ENCODE data around the gene EFCAB8. TPM values are rescaled to one million over a fixed set of nuclear protein-coding genes. Genes with fewer than 3 reads are reported as not detected.

Gene EFCAB8
- total RNA-seq, 1 experiment from 2014 or later, result 0.09 TPM

DNA sequence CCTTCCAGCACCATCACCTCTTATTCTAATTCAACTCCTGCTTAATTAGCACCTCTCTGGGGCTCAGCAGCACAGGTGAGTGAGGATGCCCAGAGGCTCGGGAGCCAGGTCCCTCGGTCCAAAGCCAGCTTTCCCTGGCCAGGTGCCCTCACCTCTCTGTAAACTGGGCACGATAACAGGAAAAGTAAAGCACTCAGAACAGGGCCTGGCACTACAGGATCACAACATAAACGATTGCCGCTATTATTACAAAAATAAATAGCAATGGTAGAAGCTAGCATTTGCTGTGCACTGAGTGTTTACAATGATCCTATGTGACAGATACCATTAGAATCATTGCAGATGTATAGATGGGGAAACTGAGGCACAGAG, 151.4 kb downstream of the EFCAB8 start:
- Histone ChIP-seq H3K27me3 (ENCODE audit: insufficient read depth, low read length) (no peaks in the 10 kb centered on the region), H2AFZ (ENCODE audit: low read length) (no peak overlapping the region), H3K18ac (ENCODE audit: insufficient read length, low read depth, low read length) (no peak overlapping the region), H3K23me2 (ENCODE audit: insufficient read length, low read depth, low read length, poor library complexity, severe bottlenecking) (no peaks in the 10 kb centered on the region), H2BK5ac (ENCODE audit: insufficient read length, low read length) (no peak overlapping the region), H2BK15ac (ENCODE audit: low read depth, low read length) (no peak overlapping the region), H2BK20ac (ENCODE audit: low read depth, low read length, poor library complexity, severe bottlenecking) (no peak overlapping the region), H3K4ac (ENCODE audit: low read depth, low read length) (no peak overlapping the region), H3K4me1 (ENCODE audit: insufficient read depth, low read length) (no peaks in the 10 kb centered on the region), H3K79me2 (ENCODE audit: insufficient read depth, low read length) (no peaks in the 10 kb centered on the region), H2BK120ac (ENCODE audit: low read depth, low read length, poor library complexity, severe bottlenecking) (no peak overlapping the region), H3K4me2 (ENCODE audit: insufficient read depth, insufficient read length, low read length) (no peak overlapping the region), H4K8ac (replicated peaks; ENCODE audit: insufficient read length, low read depth, low read length) (no peak overlapping the region), H3K27ac (ENCODE audit: insufficient read length, low read depth, low read length) (no peak overlapping the region), H4K91ac (ENCODE audit: insufficient read length, low read depth, low read length) (no peak overlapping the region), H4K20me1 (ENCODE audit: control insufficient read depth, insufficient read depth, insufficient read length) (no peaks in the 10 kb centered on the region), H3K14ac (ENCODE audit: insufficient read depth, low read length) (no peak overlapping the region; the same call in 1 of the 2 replicates), H4K5ac (ENCODE audit: insufficient read length, low read depth, low read length) (no peak overlapping the region), H3K56ac (ENCODE audit: insufficient read length, low read depth, low read length) (no peak overlapping the region), H3K79me1 (ENCODE audit: insufficient read depth, low read depth, low read length, poor library complexity, severe bottlenecking) (no peaks in the 10 kb centered on the region), H3K9ac (ENCODE audit: extremely low read depth, insufficient read length, low read length) (no peak overlapping the region), H3K23ac (ENCODE audit: insufficient read length, low read depth, low read length) (no peak overlapping the region), H3T11ph (ENCODE audit: low read length) (no peak overlapping the region), H3K9me3 (ENCODE audit: control insufficient read depth, low read depth, low read length) (no peaks in the 10 kb centered on the region), H2AK5ac (ENCODE audit: insufficient read length, low read length) (no peak overlapping the region), H2BK12ac (ENCODE audit: insufficient read length, low read depth, low read length) (no peak overlapping the region)
- H3K36me3 Mint-ChIP-seq (ENCODE audit: insufficient read depth in 1 of 3, low read depth in 3 of 3), result peaks cover 0 to 3% (median 0%) of the 10 kb centered on the region in 3 experiments; a peak in 3 of 7 replicates
- H3K4me1 Mint-ChIP-seq, result peaks cover 13 to 16% of the 10 kb centered on the region in 2 experiments
- H3K4me3 Mint-ChIP-seq, result no peak overlapping the region
- no peak for DNase-seq
- peaks cover 3% of the 10 kb centered on the region for H3K27me3 Mint-ChIP-seq (ENCODE audit: low read depth)
- TF ChIP-seq, protein P1, sequence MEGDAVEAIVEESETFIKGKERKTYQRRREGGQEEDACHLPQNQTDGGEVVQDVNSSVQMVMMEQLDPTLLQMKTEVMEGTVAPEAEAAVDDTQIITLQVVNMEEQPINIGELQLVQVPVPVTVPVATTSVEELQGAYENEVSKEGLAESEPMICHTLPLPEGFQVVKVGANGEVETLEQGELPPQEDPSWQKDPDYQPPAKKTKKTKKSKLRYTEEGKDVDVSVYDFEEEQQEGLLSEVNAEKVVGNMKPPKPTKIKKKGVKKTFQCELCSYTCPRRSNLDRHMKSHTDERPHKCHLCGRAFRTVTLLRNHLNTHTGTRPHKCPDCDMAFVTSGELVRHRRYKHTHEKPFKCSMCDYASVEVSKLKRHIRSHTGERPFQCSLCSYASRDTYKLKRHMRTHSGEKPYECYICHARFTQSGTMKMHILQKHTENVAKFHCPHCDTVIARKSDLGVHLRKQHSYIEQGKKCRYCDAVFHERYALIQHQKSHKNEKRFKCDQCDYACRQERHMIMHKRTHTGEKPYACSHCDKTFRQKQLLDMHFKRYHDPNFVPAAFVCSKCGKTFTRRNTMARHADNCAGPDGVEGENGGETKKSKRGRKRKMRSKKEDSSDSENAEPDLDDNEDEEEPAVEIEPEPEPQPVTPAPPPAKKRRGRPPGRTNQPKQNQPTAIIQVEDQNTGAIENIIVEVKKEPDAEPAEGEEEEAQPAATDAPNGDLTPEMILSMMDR (conservative IDR thresholded peaks at IDR 0.05), result no peak
- no CpG with 5 or more reads among the region's 5 CpGs for WGBS (ENCODE audit: extremely low coverage, insufficient read length, low lambda C conversion rate)
- no peak overlapping the region for H3K27ac Mint-ChIP-seq
- peaks cover 4 to 5% of the 10 kb centered on the region in 2 experiments; a peak in 3 of 5 replicates for H3K9me3 Mint-ChIP-seq

All from H9 (cell line).